Measurements from ENCODE around the gene IVNS1ABP.

- no peak for TF ChIP-seq CTCF (IDR thresholded peaks at IDR 0.05)
- no peak for TF ChIP-seq JUN (IDR thresholded peaks at IDR 0.05)
- TF ChIP-seq RAD21 (conservative IDR thresholded peaks at IDR 0.05 in 1 of 2, IDR thresholded peaks at IDR 0.05 in 1 of 2) = no peak
- no peak for TF ChIP-seq BCL3 (IDR thresholded peaks at IDR 0.05)
- no peak for TF ChIP-seq MYC (IDR thresholded peaks at IDR 0.05; ENCODE audit: borderline replicate concordance, low read length)
- no peak for TF ChIP-seq CBX2 (IDR thresholded peaks at IDR 0.05; ENCODE audit: borderline replicate concordance, low read depth)
- TF ChIP-seq HMGXB4 (CRISPR knock-in tag; IDR thresholded peaks at IDR 0.05; ENCODE audit: borderline replicate concordance) = no peak
- no peak for TF ChIP-seq RCOR1 (IDR thresholded peaks at IDR 0.05; ENCODE audit: low read depth, low read length)
- TF ChIP-seq EHF (CRISPR knock-in tag; IDR thresholded peaks at IDR 0.05) = no peak
- no peak for TF ChIP-seq POLR2A (IDR thresholded peaks at IDR 0.05; ENCODE audit: low read length)
- TF ChIP-seq EHMT2 (IDR thresholded peaks at IDR 0.05; ENCODE audit: low read depth) = no peak
- TF ChIP-seq CEBPB (IDR thresholded peaks at IDR 0.05) = no peak
- TF ChIP-seq POLR2AphosphoS2 (conservative IDR thresholded peaks at IDR 0.05; ENCODE audit: low read length) = no peak
- no peak for TF ChIP-seq EP300 (IDR thresholded peaks at IDR 0.05)
Measured at GRCh38 chr1:185279571-185279970, 37.5 kb downstream of the IVNS1ABP start.
